Stimulated activated naive CD8-positive, alpha-beta T cell treated with anti-CD3 and anti-CD28 coated beads, Interleukin-15, Interleukin-2, amounts not matched to agents 100 ng/mL and 50 ng/mL, for 24 hours (primary cell): Measurements from ENCODE around the gene RIIAD1.
A peak's percentile ranks its signal among the peaks of the same experiment; 100 is the strongest.
"Not testable (repeated sequence)": the region's sequence is repeated elsewhere in the genome, so short reads cannot be mapped to it uniquely, and the experiment has no call there.

Source experiments
- H3K27ac Mint-ChIP-seq: one replicate; pipeline ENCODE4 v1.8.0; 2021; ENCODE audit warnings: mild to moderate bottlenecking, mixed read lengths
- H3K27me3 Mint-ChIP-seq: one replicate; pipeline ENCODE4 v1.8.0; 2021; ENCODE audit warnings: mixed read lengths
- H3K36me3 Mint-ChIP-seq: one replicate; pipeline ENCODE4 v1.8.0; 2021; ENCODE audit warnings: low read depth, mixed read lengths
- H3K4me1 Mint-ChIP-seq: one replicate; pipeline ENCODE4 v1.8.0; 2021; ENCODE audit warnings: low read depth, mixed read lengths
- H3K4me3 Mint-ChIP-seq: one replicate; pipeline ENCODE4 v1.8.0; 2021; ENCODE audit warnings: mild to moderate bottlenecking, mixed read lengths
- H3K9me3 Mint-ChIP-seq: one replicate; pipeline ENCODE4 v1.8.0; 2021; ENCODE audit warnings: mixed read lengths

The RIIAD1 gene

GRCh38 chr1:151737479-151737878, 16.2 kb downstream of the RIIAD1 start:
- no peak overlapping the region for H3K4me3 Mint-ChIP-seq
- H3K27me3 Mint-ChIP-seq, result peaks cover 3% of the 10 kb centered on the region
- H3K9me3 Mint-ChIP-seq, result peaks cover 6% of the 10 kb centered on the region
- no peaks in the 10 kb centered on the region for H3K4me1 Mint-ChIP-seq
- H3K36me3 Mint-ChIP-seq, result no peaks in the 10 kb centered on the region
- H3K27ac Mint-ChIP-seq, result no peak overlapping the region

- peaks cover 1% of the 10 kb centered on the region for H3K27me3 Mint-ChIP-seq
- H3K4me1 Mint-ChIP-seq, result no peaks in the 10 kb centered on the region
- peaks cover 6% of the 10 kb centered on the region for H3K9me3 Mint-ChIP-seq
- H3K4me3 Mint-ChIP-seq, result no peak overlapping the region
- no peaks in the 10 kb centered on the region for H3K36me3 Mint-ChIP-seq
- H3K27ac Mint-ChIP-seq, result no peak overlapping the region
These were observed 18.5 kb downstream of the RIIAD1 start for GRCh38 chr1:151739590-151740355.

- H3K36me3 Mint-ChIP-seq, result no peaks in the 10 kb centered on the region
- H3K27ac Mint-ChIP-seq, result no peak overlapping the region
- H3K27me3 Mint-ChIP-seq, result peaks cover 14% of the 10 kb centered on the region
- peaks cover 5% of the 10 kb centered on the region for H3K9me3 Mint-ChIP-seq
- no peak overlapping the region for H3K4me3 Mint-ChIP-seq
- no peaks in the 10 kb centered on the region for H3K4me1 Mint-ChIP-seq
These were observed 20.2 kb downstream of the RIIAD1 start for GRCh38 chr1:151741516-151741915.

GRCh38 chr1:151756291-151756690, 35.0 kb downstream of the RIIAD1 start:
- no peak overlapping the region for H3K4me3 Mint-ChIP-seq
- H3K9me3 Mint-ChIP-seq, result no peaks in the 10 kb centered on the region
- H3K4me1 Mint-ChIP-seq, result peaks cover 18% of the 10 kb centered on the region
- H3K27me3 Mint-ChIP-seq, result no peaks in the 10 kb centered on the region
- no peak overlapping the region for H3K27ac Mint-ChIP-seq
- H3K36me3 Mint-ChIP-seq, result peaks cover 36% of the 10 kb centered on the region

GRCh38 chr1:151759241-151759640, 37.9 kb downstream of the RIIAD1 start:
- no peak overlapping the region for H3K4me3 Mint-ChIP-seq
- peaks cover 50% of the 10 kb centered on the region for H3K36me3 Mint-ChIP-seq
- no peaks in the 10 kb centered on the region for H3K27me3 Mint-ChIP-seq
- H3K27ac Mint-ChIP-seq, result no peak overlapping the region
- H3K4me1 Mint-ChIP-seq, result peaks cover 39% of the 10 kb centered on the region
- no peaks in the 10 kb centered on the region for H3K9me3 Mint-ChIP-seq

GRCh38 chr1:151760597-151761385, 39.5 kb downstream of the RIIAD1 start:
- Mint-ChIP-seq H3K9me3 (no peaks in the 10 kb centered on the region), H3K4me3 (no peak overlapping the region), H3K27ac (peak overlapping the region; percentile 63), H3K27me3 (no peaks in the 10 kb centered on the region), H3K4me1 (peaks cover 43% of the 10 kb centered on the region), H3K36me3 (peaks cover 43% of the 10 kb centered on the region)

GRCh38 chr1:151762941-151763921, 41.9 kb downstream of the RIIAD1 start, which contains the start of gene MRPL9:
Gene MRPL9, minus strand, starts transcription at chr1:151763496. Its CDS starts 17 bp downstream, at chr1:151763479.
- Mint-ChIP-seq H3K4me1 (peaks cover 32% of the 10 kb centered on the region), H3K36me3 (peaks cover 35% of the 10 kb centered on the region), H3K27ac (peak within 1 kb of the TSS; percentile 94), H3K27me3 (no peaks in the 10 kb centered on the region), H3K4me3 (peak within 1 kb of the TSS; percentile 92), H3K9me3 (no peaks in the 10 kb centered on the region)

GRCh38 chr1:151763990-151764389, 42.7 kb downstream of the RIIAD1 start:
- peaks cover 32% of the 10 kb centered on the region for H3K4me1 Mint-ChIP-seq
- H3K36me3 Mint-ChIP-seq, result peaks cover 34% of the 10 kb centered on the region
- no peaks in the 10 kb centered on the region for H3K9me3 Mint-ChIP-seq
- peak overlapping the region; percentile 92 for H3K4me3 Mint-ChIP-seq
- peak overlapping the region; percentile 94 for H3K27ac Mint-ChIP-seq
- no peaks in the 10 kb centered on the region for H3K27me3 Mint-ChIP-seq

- not testable (repeated sequence) for H3K36me3 Mint-ChIP-seq, H3K27me3 Mint-ChIP-seq, H3K4me3 Mint-ChIP-seq, H3K9me3 Mint-ChIP-seq, H3K27ac Mint-ChIP-seq
- H3K4me1 Mint-ChIP-seq, result peaks cover 12% of the 10 kb centered on the region
These were observed 47.2 kb downstream of the RIIAD1 start for GRCh38 chr1:151768351-151769066.

GRCh38 chr1:151769270-151769669, 47.9 kb downstream of the RIIAD1 start:
- not testable (repeated sequence) for H3K4me1 Mint-ChIP-seq, H3K27me3 Mint-ChIP-seq, H3K36me3 Mint-ChIP-seq, H3K9me3 Mint-ChIP-seq, H3K27ac Mint-ChIP-seq, H3K4me3 Mint-ChIP-seq

GRCh38 chr1:151773702-151774101, 52.4 kb downstream of the RIIAD1 start:
- no peaks in the 10 kb centered on the region for H3K9me3 Mint-ChIP-seq
- no peaks in the 10 kb centered on the region for H3K27me3 Mint-ChIP-seq
- H3K4me1 Mint-ChIP-seq, result no peaks in the 10 kb centered on the region
- no peak overlapping the region for H3K4me3 Mint-ChIP-seq
- H3K27ac Mint-ChIP-seq, result no peak overlapping the region
- peaks cover 5% of the 10 kb centered on the region for H3K36me3 Mint-ChIP-seq

- Mint-ChIP-seq H3K36me3 (peaks cover 11% of the 10 kb centered on the region), H3K9me3 (no peaks in the 10 kb centered on the region), H3K27ac (no peak overlapping the region), H3K4me1 (no peaks in the 10 kb centered on the region), H3K27me3 (no peaks in the 10 kb centered on the region), H3K4me3 (no peak overlapping the region)
These were observed 53.1 kb downstream of the RIIAD1 start for GRCh38 chr1:151774256-151774922.

- Mint-ChIP-seq H3K9me3 (no peaks in the 10 kb centered on the region), H3K4me1 (no peaks in the 10 kb centered on the region), H3K27me3 (no peaks in the 10 kb centered on the region), H3K27ac (no peak overlapping the region), H3K36me3 (peaks cover 18% of the 10 kb centered on the region), H3K4me3 (no peak overlapping the region)
These were observed 54.8 kb downstream of the RIIAD1 start for GRCh38 chr1:151775894-151776664.
